ENCODE measurements around the gene MPPED1. TPM values are rescaled to one million over a fixed set of nuclear protein-coding genes. Genes with fewer than 3 reads are reported as not detected.

Gene MPPED1
- total RNA-seq, 1 experiment from 2014 or later = 0.28 TPM

DNA sequence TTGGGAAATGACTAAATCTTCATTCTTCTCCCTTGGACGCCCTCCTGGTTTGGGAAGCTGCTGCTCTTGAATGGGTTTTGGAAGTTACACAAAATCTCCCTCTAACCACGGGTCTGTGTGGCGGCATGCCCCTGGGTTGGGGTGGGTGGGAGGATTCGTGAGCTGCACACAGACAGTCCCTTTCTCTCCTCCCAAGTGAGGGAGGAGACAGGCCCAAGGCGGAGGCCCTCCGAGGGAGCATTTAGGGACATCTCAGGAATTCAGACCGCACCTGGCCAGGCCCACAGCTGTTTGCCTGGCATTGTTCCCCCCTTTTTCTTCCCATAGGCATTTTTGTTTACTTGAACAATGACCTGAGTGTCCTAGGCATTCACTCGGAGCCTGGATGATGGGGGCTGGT is 94.1 kb downstream of the MPPED1 start:
- H3K27me3 Mint-ChIP-seq (ENCODE audit: low read depth) = peaks cover 7% of the 10 kb centered on the region
- Histone ChIP-seq H4K20me1 (ENCODE audit: control insufficient read depth, insufficient read depth, insufficient read length) (no peaks in the 10 kb centered on the region), H3K9ac (ENCODE audit: extremely low read depth, insufficient read length, low read length) (no peak overlapping the region), H4K91ac (ENCODE audit: insufficient read length, low read depth, low read length) (no peak overlapping the region), H3K79me2 (ENCODE audit: insufficient read depth, low read length) (no peaks in the 10 kb centered on the region), H3K27me3 (ENCODE audit: insufficient read depth, low read length) (no peaks in the 10 kb centered on the region), H3K9me3 (ENCODE audit: control insufficient read depth, low read depth, low read length) (no peaks in the 10 kb centered on the region), H2BK12ac (ENCODE audit: insufficient read length, low read depth, low read length) (no peak overlapping the region), H3K79me1 (ENCODE audit: insufficient read depth, low read depth, low read length, poor library complexity, severe bottlenecking) (no peaks in the 10 kb centered on the region), H2BK20ac (ENCODE audit: low read depth, low read length, poor library complexity, severe bottlenecking) (no peak overlapping the region), H3K4ac (ENCODE audit: low read depth, low read length) (no peak overlapping the region), H3K4me2 (ENCODE audit: insufficient read depth, insufficient read length, low read length) (no peak overlapping the region), H4K5ac (ENCODE audit: insufficient read length, low read depth, low read length) (no peak overlapping the region), H2BK120ac (ENCODE audit: low read depth, low read length, poor library complexity, severe bottlenecking) (no peak overlapping the region), H3K56ac (ENCODE audit: insufficient read length, low read depth, low read length) (no peak overlapping the region), H3K14ac (ENCODE audit: insufficient read depth, low read length) (no peak overlapping the region), H3K23me2 (ENCODE audit: insufficient read length, low read depth, low read length, poor library complexity, severe bottlenecking) (no peaks in the 10 kb centered on the region), H2BK5ac (ENCODE audit: insufficient read length, low read length) (no peak overlapping the region), H4K8ac (replicated peaks; ENCODE audit: insufficient read length, low read depth, low read length) (no peak overlapping the region), H2AK5ac (ENCODE audit: insufficient read length, low read length) (no peak overlapping the region), H3K18ac (ENCODE audit: insufficient read length, low read depth, low read length) (no peak overlapping the region), H3K23ac (ENCODE audit: insufficient read length, low read depth, low read length) (no peak overlapping the region), H2AFZ (ENCODE audit: low read length) (no peak overlapping the region), H3K27ac (ENCODE audit: insufficient read length, low read depth, low read length) (no peak overlapping the region), H2BK15ac (ENCODE audit: low read depth, low read length) (no peak overlapping the region), H3T11ph (ENCODE audit: low read length) (no peak overlapping the region), H3K4me1 (ENCODE audit: insufficient read depth, low read length) (no peaks in the 10 kb centered on the region)
- DNase-seq = no peak
- H3K4me1 Mint-ChIP-seq = no peaks in the 10 kb centered on the region
- peaks cover 0 to 3% of the 10 kb centered on the region in 2 experiments; a peak in 1 of 5 replicates for H3K9me3 Mint-ChIP-seq
- TF ChIP-seq, protein P1, sequence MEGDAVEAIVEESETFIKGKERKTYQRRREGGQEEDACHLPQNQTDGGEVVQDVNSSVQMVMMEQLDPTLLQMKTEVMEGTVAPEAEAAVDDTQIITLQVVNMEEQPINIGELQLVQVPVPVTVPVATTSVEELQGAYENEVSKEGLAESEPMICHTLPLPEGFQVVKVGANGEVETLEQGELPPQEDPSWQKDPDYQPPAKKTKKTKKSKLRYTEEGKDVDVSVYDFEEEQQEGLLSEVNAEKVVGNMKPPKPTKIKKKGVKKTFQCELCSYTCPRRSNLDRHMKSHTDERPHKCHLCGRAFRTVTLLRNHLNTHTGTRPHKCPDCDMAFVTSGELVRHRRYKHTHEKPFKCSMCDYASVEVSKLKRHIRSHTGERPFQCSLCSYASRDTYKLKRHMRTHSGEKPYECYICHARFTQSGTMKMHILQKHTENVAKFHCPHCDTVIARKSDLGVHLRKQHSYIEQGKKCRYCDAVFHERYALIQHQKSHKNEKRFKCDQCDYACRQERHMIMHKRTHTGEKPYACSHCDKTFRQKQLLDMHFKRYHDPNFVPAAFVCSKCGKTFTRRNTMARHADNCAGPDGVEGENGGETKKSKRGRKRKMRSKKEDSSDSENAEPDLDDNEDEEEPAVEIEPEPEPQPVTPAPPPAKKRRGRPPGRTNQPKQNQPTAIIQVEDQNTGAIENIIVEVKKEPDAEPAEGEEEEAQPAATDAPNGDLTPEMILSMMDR (conservative IDR thresholded peaks at IDR 0.05) = no peak
- H3K36me3 Mint-ChIP-seq (ENCODE audit: insufficient read depth in 1 of 3, low read depth in 3 of 3) = no peaks in the 10 kb centered on the region
- peak overlapping the region in 1 of 3 experiments; percentile 62; a peak in 2 of 7 replicates for H3K27ac Mint-ChIP-seq
- no peak overlapping the region for H3K4me3 Mint-ChIP-seq
- no CpG with 5 or more reads among the region's 8 CpGs for WGBS (ENCODE audit: extremely low coverage, insufficient read length, low lambda C conversion rate)

All from H9 (cell line).